A549 (cell line): Measurements from ENCODE around the gene ABHD1. TPM values are rescaled to one million over a fixed set of nuclear protein-coding genes. Genes with fewer than 3 reads are reported as not detected.
A peak's percentile ranks its signal among the peaks of the same experiment; 100 is the strongest.

Experiments
- ATAC-seq, 2 experiments: fragments of 200-7000 bp in 1 of 2; fragments of >200 bp in 1 of 2; cut with Nextera tagmentation in 1 of 2; cut with Tn5 transposase in 1 of 2; 3 replicates each; pipeline versions ENCODE4 v1.8.0 to v1.9.1; 2018 to 2020; ENCODE audit warnings: mild to moderate bottlenecking in 1 of 2, moderate library complexity in 1 of 2
- CTCF ChIA-PET: fragments of 300-600 bp; sonication (Branson Sonifier 250); formaldehyde crosslinking; extraction: SDS; loops from one replicate; lab custom pipeline; 2021; ENCODE audit warnings: antibody characterized with exemption, inconsistent platforms; lab: Yijun Ruan, JAX
- POLR2A ChIA-PET: fragments of 350-600 bp; formaldehyde crosslinking; extraction: SDS; loops from one replicate; lab custom pipeline; 2021; ENCODE audit warnings: antibody characterized with exemption, inconsistent platforms; lab: Yijun Ruan, JAX
- DNase-seq, 2 experiments: peaks; one replicate each; pipeline versions ENCODE4 v3.0.0 to v3.0.0-alpha.2; 2011 to 2016; ENCODE audit warnings: low read depth in 1 of 2, low spot score in 1 of 2
- FAIRE-seq: peaks from 2 replicates; lab custom pipeline; 2011; peaks lifted over from hg19 to GRCh38; lab: Jason Lieb, UNC
- H3K27ac ChIP-seq, 2 experiments: fragments of >200 bp; sonication (Bioruptor Twin); formaldehyde crosslinking; 3 replicates each; pipeline ENCODE4 v1.5.1; 2016 to 2017
- H3K4me1 ChIP-seq: fragments of >200 bp; sonication (Bioruptor Twin); formaldehyde crosslinking; 3 replicates; pipeline ENCODE4 v1.6.1; 2016
- H3K4me2 ChIP-seq: fragments of >200 bp; sonication (Bioruptor Twin); formaldehyde crosslinking; 3 replicates; pipeline ENCODE4 v1.6.1; 2016
- H3K4me3 ChIP-seq: fragments of >200 bp; sonication (Bioruptor Twin); formaldehyde crosslinking; 3 replicates; pipeline ENCODE4 v1.5.1; 2016
- H3K9me3 ChIP-seq: fragments of >200 bp; sonication (Bioruptor Twin); formaldehyde crosslinking; 3 replicates; pipeline ENCODE4 v1.6.1; 2016
- CEBPB ChIP-seq, 2 experiments: fragments of >200 bp in 1 of 2; sonication (Bioruptor Twin) in 1 of 2; formaldehyde crosslinking in 1 of 2; IDR thresholded peaks; 2 replicates each; pipeline ENCODE4 v1.6.1; 2012 to 2016
- CTCF ChIP-seq: fragments of >200 bp; sonication (Bioruptor Twin); formaldehyde crosslinking; IDR thresholded peaks from 3 replicates; pipeline ENCODE4 v1.5.1; 2016
- EP300 ChIP-seq, 2 experiments: fragments of >200 bp; sonication (Bioruptor Twin); formaldehyde crosslinking; IDR thresholded peaks; 2 replicates in 1 of 2; 3 replicates in 1 of 2; pipeline ENCODE4 v1.6.1; 2016 to 2017
- FOSB ChIP-seq: fragments of 250-450 bp; sonication (Bioruptor Pico); IDR thresholded peaks from 2 replicates; pipeline ENCODE4 v1.5.0; 2020; ENCODE audit warnings: mild to moderate bottlenecking, moderate library complexity
- FOXS1 ChIP-seq: fragments of 250-450 bp; sonication (Bioruptor Pico); IDR thresholded peaks from 2 replicates; pipeline ENCODE4 v1.5.0; 2020; ENCODE audit warnings: mild to moderate bottlenecking, moderate library complexity
- HDAC2 ChIP-seq: fragments of 200-600 bp; sonication (generic); IDR thresholded peaks from 2 replicates; pipeline ENCODE4 v1.6.1; 2016
- MAFK ChIP-seq: fragments of 450-650 bp; IDR thresholded peaks from 2 replicates; pipeline ENCODE4 v1.6.1; 2014; ENCODE audit not compliant: partially characterized antibody
- MAZ ChIP-seq: fragments of 150-350 bp; IDR thresholded peaks from 2 replicates; pipeline ENCODE4 v1.6.1; 2014; ENCODE audit warnings: antibody characterized with exemption, low read depth, low read length, borderline replicate concordance
- MYC ChIP-seq: IDR thresholded peaks from 2 replicates; pipeline ENCODE4 v1.6.1; 2012; ENCODE audit warnings: mild to moderate bottlenecking, inconsistent platforms, low read length, improper control_type of control experiment, borderline replicate concordance
- NFE2L2 ChIP-seq: fragments of 150-350 bp; conservative IDR thresholded peaks from 2 replicates; pipeline ENCODE4 v1.6.1; 2014; ENCODE audit warnings: low read length
- POLR2A ChIP-seq: IDR thresholded peaks from 2 replicates; pipeline ENCODE4 v1.6.1; 2012; ENCODE audit warnings: mild to moderate bottlenecking, low read length
- RAD21 ChIP-seq, 2 experiments: fragments of >200 bp in 1 of 2; sonication (Bioruptor Twin) in 1 of 2; formaldehyde crosslinking in 1 of 2; IDR thresholded peaks in 1 of 2; conservative IDR thresholded peaks in 1 of 2; 2 replicates in 1 of 2; 3 replicates in 1 of 2; pipeline ENCODE4 v1.6.1; 2012 to 2018; ENCODE audit warnings: inconsistent platforms in 1 of 2
- RCOR1 ChIP-seq: fragments of 150-350 bp; IDR thresholded peaks from 2 replicates; pipeline ENCODE4 v1.6.1; 2014; ENCODE audit warnings: antibody characterized with exemption, low read length, low read depth
- SMC3 ChIP-seq: fragments of >200 bp; sonication (Bioruptor Twin); formaldehyde crosslinking; IDR thresholded peaks from 3 replicates; pipeline ENCODE4 v1.6.1; 2018; ENCODE audit warnings: inconsistent platforms
- TP53 ChIP-seq: fragments of 250-450 bp; sonication (Bioruptor Pico); IDR thresholded peaks from 2 replicates; pipeline ENCODE4 v1.5.0; 2021; ENCODE audit warnings: mild to moderate bottlenecking, moderate library complexity
- ZC3H11A ChIP-seq: fragments of 450-650 bp; IDR thresholded peaks from 2 replicates; pipeline ENCODE4 v1.6.1; 2014; ENCODE audit warnings: antibody characterized with exemption, mild to moderate bottlenecking
- WGBS: methylation state at CpG from one replicate; pipeline ENCODE4 v1.1.6; 2017; ENCODE audit errors: missing lambda C conversion rate; 5-methylcytosine and 5-hydroxymethylcytosine counted together
- polyA plus RNA-seq, 4 experiments: library from polyadenylated mRNA; depleted of rRNA in 3 of 4; stranded (reverse); fragments of >200 nt; fragmentation: RNase III in 1 of 4; extraction: RNeasy Plus Mini Kit Qiagen cat#74134 plus additional on column Dnase treatment in 1 of 4; gene quantifications; 2 replicates in 3 of 4; 3 replicates in 1 of 4; pipeline ENCODE4 v1.2.3, GENCODE V29; 2011 to 2017
- TF ChIP-seq, protein P1 (sequence below): IDR thresholded peaks from 2 replicates; pipeline ENCODE4 v1.6.1; 2012
- TF ChIP-seq, protein P2 (sequence below): fragments of >200 bp; sonication (Bioruptor Twin); formaldehyde crosslinking; IDR thresholded peaks from 3 replicates; pipeline ENCODE4 v1.6.1; 2016
- TF ChIP-seq, protein P3 (sequence below): IDR thresholded peaks from 2 replicates; pipeline ENCODE4 v1.6.1; 2012; ENCODE audit warnings: low read depth, borderline replicate concordance

ABHD1 gene
- polyA plus RNA-seq, 2 of the 4 experiments (the other 2 are of a cell fraction): 0.96 to 1.9 TPM

- POLR2A ChIA-PET: interaction anchor here (1.0 to 1.5 kb wide), 5 partner anchors 14 to 123 kb away, joined by 3 to 8 read pairs (median 4); partner anchors contain the start of genes AGBL5 and OST4
- H3K4me2 ChIP-seq: peak overlapping the region; percentile 81
Measured at GRCh38 chr2:27085062-27085672, 38.4 kb upstream of the ABHD1 start.

DNA sequence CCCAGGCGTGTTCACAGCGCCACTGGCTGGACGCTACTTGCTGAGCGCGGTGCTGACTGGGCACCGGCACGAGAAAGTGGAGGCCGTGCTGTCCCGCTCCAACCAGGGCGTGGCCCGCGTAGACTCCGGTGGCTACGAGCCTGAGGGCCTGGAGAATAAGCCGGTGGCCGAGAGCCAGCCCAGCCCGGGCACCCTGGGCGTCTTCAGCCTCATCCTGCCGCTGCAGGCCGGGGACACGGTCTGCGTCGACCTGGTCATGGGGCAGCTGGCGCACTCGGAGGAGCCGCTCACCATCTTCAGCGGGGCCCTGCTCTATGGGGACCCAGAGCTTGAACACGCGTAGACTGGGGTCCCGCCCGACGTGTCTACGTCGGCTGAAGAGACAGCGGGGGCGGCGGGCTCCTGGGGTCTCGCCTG, 37.9 kb upstream of the ABHD1 start:
- POLR2A ChIA-PET: interaction anchor here (1.0 to 1.5 kb wide), 5 partner anchors 14 to 124 kb away, joined by 3 to 8 read pairs (median 4); partner anchors contain the start of genes AGBL5 and OST4

More at GRCh38 chr2:27085062-27085672, 38.4 kb upstream of the ABHD1 start:
- H3K4me1 ChIP-seq: peaks cover 17% of the 10 kb centered on the region
- CTCF ChIA-PET: interaction anchor here (0.5 to 15.3 kb wide), 33 partner anchors 8 to 1377 kb away, joined by 3 to 253 read pairs (median 4); partner anchors contain the start of genes ABHD1, AGBL5 and OST4
- 0 out of 2 replicates have a peak, but pooled peaks have one; percentile 7 for TF ChIP-seq TP53 (CRISPR knock-in tag)
- no peak for TF ChIP-seq CEBPB (IDR thresholded peaks at IDR 0.05)
- H3K27ac ChIP-seq: peak overlapping the region; percentile 90 to 91
- DNase-seq (no peak), ATAC-seq (no peak), FAIRE-seq (no peak)
- H3K4me3 ChIP-seq: peak overlapping the region; percentile 70; the same call in 2 of the 3 replicates
- H3K9me3 ChIP-seq: no peaks in the 10 kb centered on the region
- 54% methylated on average over 10 of the region's 10 CpGs for WGBS

More for the DNA sequence above, 37.9 kb upstream of the ABHD1 start:
- ATAC-seq (peak; percentile 62 to 74), DNase-seq (peak; percentile 85 to 87)
- H3K4me3 ChIP-seq: peak overlapping the region; percentile 70
- H3K27ac ChIP-seq: peak overlapping the region; percentile 90 to 91
- peaks cover 17% of the 10 kb centered on the region for H3K4me1 ChIP-seq
- H3K9me3 ChIP-seq: no peaks in the 10 kb centered on the region
- TF ChIP-seq, protein P1, sequence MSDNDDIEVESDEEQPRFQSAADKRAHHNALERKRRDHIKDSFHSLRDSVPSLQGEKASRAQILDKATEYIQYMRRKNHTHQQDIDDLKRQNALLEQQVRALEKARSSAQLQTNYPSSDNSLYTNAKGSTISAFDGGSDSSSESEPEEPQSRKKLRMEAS: peak; percentile 89
- TF ChIP-seq RAD21 (conservative IDR thresholded peaks at IDR 0.05 in 1 of 2, IDR thresholded peaks at IDR 0.05 in 1 of 2): peak; percentile 69 to 74
- no peak for TF ChIP-seq EP300 (IDR thresholded peaks at IDR 0.05)
- peak; percentile 71 for TF ChIP-seq POLR2A
- no peak for TF ChIP-seq MAZ
- TF ChIP-seq NFE2L2: no peak
- TF ChIP-seq TP53 (CRISPR knock-in tag): 0 out of 2 replicates have a peak, but pooled peaks have one; percentile 5
- TF ChIP-seq, protein P2, sequence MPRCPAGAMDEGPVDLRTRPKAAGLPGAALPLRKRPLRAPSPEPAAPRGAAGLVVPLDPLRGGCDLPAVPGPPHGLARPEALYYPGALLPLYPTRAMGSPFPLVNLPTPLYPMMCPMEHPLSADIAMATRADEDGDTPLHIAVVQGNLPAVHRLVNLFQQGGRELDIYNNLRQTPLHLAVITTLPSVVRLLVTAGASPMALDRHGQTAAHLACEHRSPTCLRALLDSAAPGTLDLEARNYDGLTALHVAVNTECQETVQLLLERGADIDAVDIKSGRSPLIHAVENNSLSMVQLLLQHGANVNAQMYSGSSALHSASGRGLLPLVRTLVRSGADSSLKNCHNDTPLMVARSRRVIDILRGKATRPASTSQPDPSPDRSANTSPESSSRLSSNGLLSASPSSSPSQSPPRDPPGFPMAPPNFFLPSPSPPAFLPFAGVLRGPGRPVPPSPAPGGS: no peak; the same call in 2 of the 3 replicates
- peak; percentile 69 for TF ChIP-seq CTCF
- TF ChIP-seq ZC3H11A: no peak
- TF ChIP-seq RCOR1: no peak
- peak; percentile 64 for TF ChIP-seq SMC3
- no peak for TF ChIP-seq HDAC2
- TF ChIP-seq MYC: 0 out of 2 replicates have a peak, but pooled peaks have one; percentile 14
- TF ChIP-seq MAFK: peak; percentile 95
- TF ChIP-seq FOXS1 (CRISPR knock-in tag): no peak
- TF ChIP-seq FOSB (CRISPR knock-in tag): no peak
- TF ChIP-seq, protein P3, sequence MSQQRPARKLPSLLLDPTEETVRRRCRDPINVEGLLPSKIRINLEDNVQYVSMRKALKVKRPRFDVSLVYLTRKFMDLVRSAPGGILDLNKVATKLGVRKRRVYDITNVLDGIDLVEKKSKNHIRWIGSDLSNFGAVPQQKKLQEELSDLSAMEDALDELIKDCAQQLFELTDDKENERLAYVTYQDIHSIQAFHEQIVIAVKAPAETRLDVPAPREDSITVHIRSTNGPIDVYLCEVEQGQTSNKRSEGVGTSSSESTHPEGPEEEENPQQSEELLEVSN: peak; percentile 79
- TF ChIP-seq, all 56 proteins: peak for 9
- WGBS: 1% methylated on average over 25 of the region's 38 CpGs
- CTCF ChIA-PET: interaction anchor here (0.5 to 15.3 kb wide), 35 partner anchors 9 to 1376 kb away, joined by 3 to 253 read pairs (median 4); partner anchors contain the start of genes ABHD1, AGBL5 and OST4
- no peak for FAIRE-seq
- H3K4me2 ChIP-seq: peak overlapping the region; percentile 81
